Left lung (tissue), 10 donors: ENCODE results near the gene ADSS2. TPM values are rescaled to one million over a fixed set of nuclear protein-coding genes. Genes with fewer than 3 reads are reported as not detected.

Experiments
- ATAC-seq: fragments of 200-7000 bp; cut with Tn5 transposase; one replicate; pipeline ENCODE4 v1.9.1; 2020; ENCODE audit warnings: moderate library complexity
- DNase-seq, 4 donors: peaks; one replicate each; pipeline ENCODE4 v3.0.0-alpha.2; 2013 to 2020
- H3K27ac ChIP-seq, 2 donors: fragments of 200-600 bp; sonication (generic) in 1 of 2; one replicate each; pipeline versions ENCODE4 v1.5.0 to v1.8.0; 2020 to 2021
- H3K27me3 ChIP-seq, 2 donors: fragments of 200-600 bp; sonication (generic) in 1 of 2; one replicate each; pipeline versions ENCODE4 v1.5.0 to v1.8.0; 2020 to 2021
- H3K36me3 ChIP-seq, 2 donors: fragments of 200-600 bp; sonication (generic) in 1 of 2; one replicate each; pipeline versions ENCODE4 v1.5.0 to v1.8.0; 2020 to 2021
- H3K4me1 ChIP-seq, 2 donors: fragments of 200-600 bp; one replicate each; pipeline ENCODE4 v1.8.0; 2021
- H3K4me3 ChIP-seq, 2 donors: fragments of 200-600 bp; sonication (generic) in 1 of 2; one replicate each; pipeline versions ENCODE4 v1.5.0 to v1.8.0; 2020 to 2021; ENCODE audit warnings: mild to moderate bottlenecking in 1 of 2
- H3K9me3 ChIP-seq, 2 donors: fragments of 200-600 bp; sonication (generic) in 1 of 2; one replicate each; pipeline versions ENCODE4 v1.5.0 to v1.8.0; 2020 to 2021
- CTCF ChIP-seq, 2 donors: fragments of 200-600 bp; sonication (generic) in 1 of 2; IDR thresholded peaks; one replicate each; pipeline versions ENCODE4 v1.5.0 to v1.8.0; 2021; ENCODE audit warnings: antibody characterized with exemption in 2 of 2
- intact Hi-C, 2 donors: fragments of 100-400 bp; cut with DNase I; formaldehyde crosslinking; loops; one replicate each; pipeline versions ENCODE4 v1.11.2 to v1.14.2; 2022
- polyA plus RNA-seq, 6 donors: library from polyadenylated mRNA; unstranded; fragments of 120-200 nt; gene quantifications; one replicate each; pipeline ENCODE4 v1.2.1, GENCODE V29; 2013; ENCODE audit not compliant: insufficient read length in 6 of 6
- total RNA-seq, 2 donors: library from RNA; stranded (reverse); fragmentation: NEBNext Ultra II Directional; extraction: Animal tissue kit (Norgen Biotek cat#: 25700); gene quantifications; one replicate each; pipeline ENCODE4 v1.2.1, GENCODE V29; 2021
- donor health status: DM: no; HTN: yes; CAD: no.
- donor health status: DM: no; HTN: no; CAD: no.

The ADSS2 gene
- total and polyA plus RNA-seq, 8 donors, result 37.2 to 57.5 (median 52.1) TPM

DNA sequence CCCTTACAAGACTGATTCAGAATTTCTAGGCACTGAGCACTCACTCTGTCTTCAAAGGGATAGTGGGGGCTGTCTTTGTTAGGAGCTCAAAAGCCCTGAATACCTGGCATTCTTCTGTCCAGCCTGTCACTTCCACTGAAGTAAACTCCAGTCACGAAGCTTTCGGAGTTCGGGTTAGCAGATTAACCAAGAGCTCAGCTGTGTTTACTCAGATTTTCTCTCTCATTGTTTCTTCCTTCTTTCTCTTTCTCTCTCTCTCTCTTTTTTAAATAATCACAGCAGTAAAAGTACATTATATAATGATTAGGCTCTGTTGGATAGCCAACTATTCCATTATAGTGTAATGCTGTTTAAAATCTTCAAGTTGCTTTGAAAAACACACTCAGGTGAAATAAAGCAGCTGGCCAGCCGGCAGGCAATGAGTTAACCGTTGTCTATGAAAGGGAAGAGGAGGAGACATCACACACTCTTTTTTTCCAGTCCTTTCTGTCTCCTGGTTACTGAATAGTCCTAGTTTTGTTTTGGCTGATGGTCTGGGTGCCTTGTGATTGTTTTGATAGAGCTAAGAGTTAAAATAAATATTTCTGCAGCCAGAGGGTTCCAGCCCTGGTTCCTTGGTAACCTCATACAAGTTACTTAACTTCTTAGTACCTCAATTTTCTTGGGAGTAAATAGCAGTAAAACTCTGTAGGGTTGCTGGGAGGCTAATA is 89.8 kb downstream of the ADSS2 start:
- no peak overlapping the region for H3K4me3 ChIP-seq
- H3K27me3 ChIP-seq, result no peaks in the 10 kb centered on the region
- H3K27ac ChIP-seq, result peak overlapping the region; percentile 23 to 65
- no peak for TF ChIP-seq CTCF (IDR thresholded peaks at IDR 0.05)
- intact Hi-C loops, result no loop called here
- no peaks in the 10 kb centered on the region for H3K36me3 ChIP-seq
- H3K9me3 ChIP-seq, result peaks cover 0 to 6% of the 10 kb centered on the region in 2 donors
- DNase-seq (peak in 2 of 4 donors; percentile 66 to 83), ATAC-seq (peak; percentile 82)
- peaks cover 0 to 3% of the 10 kb centered on the region in 2 donors for H3K4me1 ChIP-seq

Other genes starting within 250 kb of the ADSS2 start
- under 1 TPM; 0.92 to 0.96 TPM for gene CATSPERE, start 9.4 kb upstream of the ADSS2 start, total RNA-seq
- gene CATSPERE, start 9.4 kb upstream of the ADSS2 start, polyA plus RNA-seq, result 1 to 10 TPM in 5 of 6 donors, under 1 TPM in 1; 0.84 to 2.1 (median 1.9) TPM
- gene DESI2, start 201.2 kb upstream of the ADSS2 start, total RNA-seq, result 10 to 100 TPM; 48.3 to 50.7 TPM
- gene DESI2, start 201.2 kb upstream of the ADSS2 start, polyA plus RNA-seq, result 10 to 100 TPM; 66.6 to 77.0 (median 69.7) TPM